GM18520 (cell line): ENCODE results near the gene GTSF1L.

Experiments used
- ATAC-seq: cut with Tn5 transposase; IDR thresholded peaks from one replicate; pipeline ENCODE4 v1.9.1; 2021; ENCODE audit not compliant: unreplicated experiment

Gene GTSF1L

GRCh38 chr20:43746344-43747137, 19.7 kb upstream of the GTSF1L start:
- no peak for ATAC-seq

DNA sequence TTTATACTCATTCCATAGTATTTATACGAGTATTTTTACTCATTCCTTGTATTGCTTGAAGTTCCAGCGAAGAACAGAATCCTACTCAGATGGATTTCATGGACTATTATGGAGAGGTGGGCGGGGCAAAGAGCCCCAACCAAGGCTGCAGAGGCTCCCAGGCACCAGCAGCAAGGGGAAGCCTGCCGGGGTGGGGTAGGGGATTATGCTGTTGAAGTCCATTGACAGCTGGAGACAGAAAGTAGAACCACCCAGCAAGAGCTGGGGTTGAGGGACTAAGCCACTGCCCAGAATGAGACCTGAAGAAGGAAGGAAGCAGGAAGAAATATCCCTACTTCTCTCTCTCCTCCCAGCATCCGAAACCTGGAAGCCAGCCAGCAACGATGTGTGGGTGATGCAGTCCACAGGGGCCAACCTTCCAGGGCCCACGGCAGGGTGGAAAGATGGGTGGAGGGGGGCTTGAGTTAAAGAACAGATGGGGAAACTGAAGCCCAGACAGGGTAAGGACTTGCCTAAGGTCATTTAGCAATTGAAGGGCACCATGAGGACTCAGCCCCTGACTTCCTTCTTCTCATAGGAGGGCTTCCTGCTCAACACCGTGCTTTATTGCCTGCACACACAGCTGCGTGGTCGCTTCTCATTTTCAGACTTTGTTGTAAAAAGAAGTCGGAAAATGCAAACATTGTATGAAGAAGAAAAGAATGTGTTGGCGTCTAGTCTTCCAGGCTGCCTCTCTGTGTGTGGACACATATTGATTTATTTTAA, 18.3 kb upstream of the GTSF1L start:
- no peak for ATAC-seq

GRCh38 chr20:43744151-43744611, 17.4 kb upstream of the GTSF1L start:
- no peak for ATAC-seq

DNA sequence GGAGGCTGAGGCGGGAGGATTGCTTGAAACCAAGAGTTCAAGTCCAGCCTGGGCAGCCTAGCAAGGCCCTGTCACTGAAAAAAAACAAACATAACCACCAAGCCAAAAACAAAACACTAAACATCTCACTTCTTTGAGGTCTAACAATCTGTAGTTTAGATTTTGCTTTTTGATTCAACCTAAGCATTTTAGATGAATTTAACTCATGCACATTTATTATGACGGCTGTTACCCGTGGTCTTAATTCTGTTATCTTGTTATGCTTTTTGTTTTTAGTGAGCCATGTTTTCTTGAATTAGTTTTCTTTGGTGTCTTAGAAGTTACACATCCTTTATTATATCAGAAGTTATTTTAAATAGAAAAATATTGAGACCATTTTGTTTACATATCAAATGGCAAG, 13.8 kb upstream of the GTSF1L start:
- no peak for ATAC-seq

- ATAC-seq, result no peak
Measured at GRCh38 chr20:43739148-43739749, 12.4 kb upstream of the GTSF1L start.

GRCh38 chr20:43737925-43738324, 11.1 kb upstream of the GTSF1L start:
- ATAC-seq, result no peak

- peak; percentile 80 for ATAC-seq
Measured at GRCh38 chr20:43736588-43737158, 9.9 kb upstream of the GTSF1L start.

GRCh38 chr20:43731927-43732326, 5.1 kb upstream of the GTSF1L start:
- no peak for ATAC-seq

GRCh38 chr20:43731469-43731868, 4.7 kb upstream of the GTSF1L start:
- no peak for ATAC-seq

DNA sequence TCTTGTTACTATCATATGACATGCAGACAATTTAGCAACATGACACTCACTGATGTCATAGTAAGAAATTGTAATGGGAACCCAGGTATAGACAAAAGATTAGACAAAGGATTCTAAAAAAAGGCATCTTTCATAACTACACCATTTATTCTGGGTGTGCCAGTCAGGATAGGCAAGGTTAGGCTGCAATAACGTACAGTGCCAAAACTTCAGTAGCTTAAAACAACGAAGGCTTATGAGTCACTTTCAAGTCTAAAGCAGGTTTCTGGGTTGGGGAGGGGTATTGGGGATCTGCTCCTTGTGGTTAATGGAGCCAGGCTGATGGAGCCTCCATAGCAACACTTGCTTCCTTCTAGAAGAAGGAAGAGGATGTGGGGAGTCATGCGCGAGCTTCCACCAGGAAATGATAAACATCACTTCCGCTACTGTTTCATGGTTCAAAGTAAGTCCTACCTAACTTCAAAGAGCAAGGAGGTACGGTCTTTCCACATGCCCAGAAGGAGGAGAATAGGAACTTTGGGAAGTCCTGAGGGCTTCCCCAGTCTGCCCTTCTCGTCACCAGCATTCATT, 2.0 kb upstream of the GTSF1L start:
- no peak for ATAC-seq

DNA sequence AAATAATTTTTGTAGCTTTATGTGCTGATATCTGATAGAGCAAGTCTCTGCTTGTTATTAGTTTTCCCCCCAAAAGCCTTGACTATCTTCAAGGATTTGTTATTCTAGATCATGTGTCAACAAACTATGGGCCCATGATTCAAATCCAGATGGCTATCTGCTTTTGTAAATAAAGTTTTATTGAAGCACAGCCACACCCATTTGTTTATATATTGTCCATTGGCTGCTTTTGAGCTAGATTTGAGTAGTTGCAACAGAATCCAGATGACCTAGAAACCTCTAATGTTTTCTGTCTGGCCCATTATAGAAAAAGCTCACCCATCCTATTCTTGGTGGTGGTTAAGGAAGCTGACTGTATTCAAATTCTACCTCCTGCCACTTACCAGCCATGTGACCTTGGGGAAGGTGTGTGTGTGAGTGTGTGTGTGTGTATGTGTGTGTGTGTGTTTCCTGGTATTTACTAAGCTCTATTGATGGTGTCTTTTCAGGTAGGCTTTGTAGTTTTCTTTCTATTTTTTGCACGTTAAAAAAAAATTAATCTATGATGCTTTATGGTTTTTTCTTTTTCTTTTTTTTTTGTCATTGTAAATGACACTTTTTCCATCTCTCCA, 1.3 kb upstream of the GTSF1L start:
- no peak for ATAC-seq

DNA sequence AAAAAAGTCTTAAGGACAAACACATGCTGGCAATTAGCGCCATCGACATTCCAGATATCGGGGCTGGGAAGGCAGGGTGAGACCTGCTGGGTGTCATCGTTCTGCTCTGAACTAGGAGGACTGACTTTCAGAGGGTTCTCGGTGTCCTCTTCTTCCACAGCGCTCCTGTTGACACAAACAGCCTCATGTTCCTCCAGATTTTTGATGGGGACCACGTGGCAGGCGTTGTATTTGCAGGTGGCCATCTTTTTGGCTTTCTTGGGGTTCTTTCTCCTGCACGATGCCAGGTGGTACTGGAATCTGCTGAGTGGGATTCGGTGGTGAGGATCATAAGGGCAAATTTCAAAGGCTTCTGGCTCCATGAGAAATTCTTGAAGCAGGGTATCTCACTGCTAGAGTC, 469 bp downstream of the GTSF1L start:
- no peak for ATAC-seq

DNA sequence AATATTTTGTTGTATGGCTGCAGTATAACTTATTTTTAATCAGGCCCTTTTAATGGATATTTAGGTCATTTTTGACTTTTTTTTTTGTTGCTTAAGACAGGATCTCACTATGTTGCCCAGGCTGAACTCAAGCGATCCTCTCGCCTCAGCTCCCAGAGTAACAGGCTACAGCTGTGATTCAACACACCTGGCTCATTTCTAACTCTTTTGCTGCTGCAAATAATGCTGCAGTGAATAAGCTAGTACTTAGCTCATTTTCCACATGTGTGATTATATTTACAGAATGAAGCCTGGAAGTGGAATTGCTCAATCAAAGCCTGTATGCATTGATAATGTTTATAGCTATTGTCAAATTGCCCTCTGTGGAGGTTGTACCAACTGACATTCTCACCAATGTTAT, 1.1 kb downstream of the GTSF1L start:
- no peak for ATAC-seq

GRCh38 chr20:43724383-43724782, 2.4 kb downstream of the GTSF1L start:
- no peak for ATAC-seq

DNA sequence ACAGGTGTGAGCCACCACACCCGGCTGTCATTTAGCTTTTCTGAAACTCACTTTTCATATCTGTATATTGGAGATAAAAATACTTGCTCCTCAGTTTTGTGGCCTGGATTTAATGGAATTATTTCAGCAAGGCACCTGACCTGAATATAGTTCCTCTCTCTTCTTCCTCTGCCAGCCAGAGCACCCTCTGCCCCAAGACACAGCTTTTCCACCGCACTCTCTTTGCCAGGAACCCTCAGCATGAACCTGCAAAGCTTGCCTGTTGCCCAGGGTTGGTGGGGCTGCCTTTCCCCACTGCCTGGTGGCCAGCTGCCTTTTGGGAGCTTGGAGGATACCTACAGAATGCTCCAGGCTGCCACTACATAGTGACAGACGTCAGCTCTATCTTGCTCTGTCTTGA, 3.1 kb downstream of the GTSF1L start:
- no peak for ATAC-seq

DNA sequence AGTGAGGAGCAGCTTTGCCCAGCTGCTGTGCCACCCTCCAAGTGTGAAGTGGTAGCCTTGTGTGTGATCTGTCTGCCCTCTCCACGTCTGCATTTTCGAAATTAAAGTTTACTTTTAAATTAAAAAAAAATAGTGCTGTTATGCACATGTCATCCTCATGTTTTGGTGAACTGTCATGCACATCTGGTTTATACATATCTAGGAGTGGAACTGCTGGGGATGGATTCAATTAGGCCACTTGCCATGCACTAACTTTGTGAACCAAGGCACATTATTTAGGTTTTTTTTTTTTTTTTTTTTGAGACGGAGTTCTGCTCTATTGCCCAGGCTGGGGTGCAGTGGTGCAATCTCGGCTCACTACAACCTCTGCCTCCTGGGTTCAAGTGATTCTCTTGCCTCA, 3.6 kb downstream of the GTSF1L start:
- no peak for ATAC-seq

- ATAC-seq, result no peak
Measured at GRCh38 chr20:43722153-43722505, 4.7 kb downstream of the GTSF1L start.

GRCh38 chr20:43721429-43722152, 5.2 kb downstream of the GTSF1L start:
- no peak for ATAC-seq

DNA sequence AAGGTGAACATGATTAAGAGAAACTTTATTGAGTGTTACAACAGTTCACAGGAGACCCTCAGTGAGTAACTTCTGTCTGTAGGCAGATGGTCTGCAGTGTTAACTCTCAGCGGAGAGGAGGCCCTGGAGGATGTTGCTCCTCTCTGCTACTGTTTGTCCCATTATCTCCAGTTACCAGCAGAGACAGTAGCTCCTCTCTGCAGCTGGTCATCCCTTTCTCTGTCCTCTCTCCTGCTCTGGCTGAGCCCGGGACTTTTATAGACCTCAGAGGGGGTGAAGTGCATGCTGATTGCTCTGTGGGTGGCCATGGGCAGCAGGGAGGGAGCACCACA, 5.7 kb downstream of the GTSF1L start:
- no peak for ATAC-seq

GRCh38 chr20:43720007-43720406, 6.8 kb downstream of the GTSF1L start:
- no peak for ATAC-seq
